Astrocyte (in vitro differentiated cells and primary cell): ENCODE results near the gene C1S. TPM values are rescaled to one million over a fixed set of nuclear protein-coding genes. Genes with fewer than 3 reads are reported as not detected.

ENCODE experiments used
- DNase-seq: peaks from one replicate; pipeline ENCODE4 v3.0.0-alpha.2; 2010; ENCODE audit warnings: low read depth
- FAIRE-seq: peaks from 2 replicates; lab custom pipeline; 2011; peaks lifted over from hg19 to GRCh38; lab: Jason Lieb, UNC
- H2AFZ ChIP-seq: 2 replicates; pipeline ENCODE4 v1.6.0; 2012; ENCODE audit warnings: low read depth, low read length, inconsistent platforms
- H3K27ac ChIP-seq: 2 replicates; pipeline ENCODE4 v1.5.1; 2011; ENCODE audit warnings: low read depth, low read length, inconsistent platforms
- H3K27me3 ChIP-seq: 2 replicates; pipeline ENCODE4 v1.6.0; 2011; ENCODE audit warnings: low read length, inconsistent platforms; ENCODE audit not compliant: insufficient read depth
- H3K36me3 ChIP-seq: 2 replicates; pipeline ENCODE4 v1.5.1; 2011; ENCODE audit warnings: low read length, inconsistent platforms; ENCODE audit not compliant: insufficient read depth
- H3K4me1 ChIP-seq: 2 replicates; pipeline ENCODE4 v1.5.1; 2011; ENCODE audit warnings: low read length, inconsistent platforms; ENCODE audit not compliant: insufficient read depth
- H3K4me2 ChIP-seq: 2 replicates; pipeline ENCODE4 v1.6.0; 2012; ENCODE audit warnings: low read length, inconsistent platforms
- H3K4me3 ChIP-seq: 2 replicates; pipeline ENCODE4 v1.5.1; 2011; ENCODE audit warnings: low read depth, mild to moderate bottlenecking, low read length, inconsistent platforms; ENCODE audit not compliant: insufficient read depth
- H3K79me2 ChIP-seq: 2 replicates; pipeline ENCODE4 v1.6.0; 2012; ENCODE audit warnings: mild to moderate bottlenecking, low read length, inconsistent platforms; ENCODE audit not compliant: insufficient read depth
- H3K9ac ChIP-seq: 2 replicates; pipeline ENCODE4 v1.6.0; 2012; ENCODE audit warnings: mild to moderate bottlenecking, low read length, inconsistent platforms
- H3K9me3 ChIP-seq: 2 replicates; pipeline ENCODE4 v1.5.1; 2012; ENCODE audit warnings: low read depth, mild to moderate bottlenecking, low read length, inconsistent platforms; ENCODE audit not compliant: insufficient read depth
- H4K20me1 ChIP-seq: 2 replicates; pipeline ENCODE4 v1.6.0; 2012; ENCODE audit warnings: low read length, inconsistent platforms; ENCODE audit not compliant: insufficient read depth
- H3K27ac Mint-ChIP-seq: one replicate; pipeline ENCODE4 v1.8.0; 2021; ENCODE audit warnings: mild to moderate bottlenecking, mixed read lengths; ENCODE audit not compliant: unreplicated experiment
- H3K27me3 Mint-ChIP-seq: one replicate; pipeline ENCODE4 v1.8.0; 2021; ENCODE audit warnings: low read depth, mixed read lengths; ENCODE audit not compliant: unreplicated experiment
- H3K36me3 Mint-ChIP-seq: one replicate; pipeline ENCODE4 v1.8.0; 2021; ENCODE audit warnings: low read depth, mixed read lengths; ENCODE audit not compliant: unreplicated experiment
- H3K4me1 Mint-ChIP-seq: one replicate; pipeline ENCODE4 v1.8.0; 2021; ENCODE audit warnings: low read depth, mixed read lengths; ENCODE audit not compliant: unreplicated experiment
- H3K4me3 Mint-ChIP-seq: one replicate; pipeline ENCODE4 v1.8.0; 2021; ENCODE audit warnings: mild to moderate bottlenecking, moderate library complexity, mixed read lengths; ENCODE audit not compliant: unreplicated experiment
- H3K9me3 Mint-ChIP-seq: one replicate; pipeline ENCODE4 v1.8.0; 2021; ENCODE audit warnings: mild to moderate bottlenecking, mixed read lengths; ENCODE audit not compliant: unreplicated experiment
- CTCF ChIP-seq: IDR thresholded peaks from 2 replicates; pipeline ENCODE4 v1.5.1; 2011; ENCODE audit warnings: low read depth, mild to moderate bottlenecking, inconsistent platforms, low read length, moderate library complexity; ENCODE audit not compliant: insufficient read depth
- EZH2 ChIP-seq: IDR thresholded peaks from 2 replicates; pipeline ENCODE4 v1.6.1; 2012; ENCODE audit warnings: mild to moderate bottlenecking, low read length, inconsistent platforms; ENCODE audit not compliant: insufficient read depth
- total RNA-seq: library from RNA; stranded (reverse); gene quantifications from 2 replicates; pipeline ENCODE4 v1.2.1, GENCODE V29; 2021

Gene C1S
- total RNA-seq, 1 donor from 2014 or later: 5.2 TPM

DNA sequence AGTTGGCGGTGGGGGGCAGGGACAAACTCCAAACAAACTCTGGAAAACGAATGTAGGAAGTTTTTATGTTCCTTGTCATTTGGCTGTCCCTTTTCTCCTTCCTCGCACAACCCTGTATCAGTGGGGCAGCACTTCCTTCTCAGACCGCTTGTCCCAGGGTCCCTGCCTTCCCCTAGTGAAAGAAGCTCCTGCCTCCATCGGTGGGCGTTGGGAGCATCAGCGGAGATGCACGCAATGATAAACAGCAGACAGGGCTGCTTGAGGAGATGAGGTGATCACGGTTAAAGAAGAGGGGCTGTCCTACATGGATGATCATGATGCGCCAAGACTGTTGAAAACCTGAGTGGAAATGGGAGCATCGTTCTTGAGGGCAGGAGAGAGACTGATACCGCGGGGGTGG, 620 bp downstream of the C1S start:
- no peaks in the 10 kb centered on the region for H3K79me2 ChIP-seq
- no peak overlapping the region for H3K27ac ChIP-seq
- Mint-ChIP-seq H3K27me3 (peaks cover 32% of the 10 kb centered on the region), H3K4me3 (no peak overlapping the region), H3K9me3 (no peaks in the 10 kb centered on the region), H3K27ac (peak overlapping the region; percentile 30), H3K4me1 (peaks cover 8% of the 10 kb centered on the region), H3K36me3 (no peaks in the 10 kb centered on the region)
- H3K4me3 ChIP-seq: no peak overlapping the region
- H3K9ac ChIP-seq: no peak overlapping the region
- DNase-seq (no peak), FAIRE-seq (no peak)
- H3K4me2 ChIP-seq: no peak overlapping the region
- H3K4me1 ChIP-seq: peaks cover 5% of the 10 kb centered on the region
- H3K27me3 ChIP-seq: peaks cover 19% of the 10 kb centered on the region
- no peaks in the 10 kb centered on the region for H3K9me3 ChIP-seq
- H3K36me3 ChIP-seq: no peaks in the 10 kb centered on the region
- no peak for TF ChIP-seq CTCF
- TF ChIP-seq EZH2: no peak
- no peaks in the 10 kb centered on the region for H4K20me1 ChIP-seq
- no peak overlapping the region for H2AFZ ChIP-seq

DNA sequence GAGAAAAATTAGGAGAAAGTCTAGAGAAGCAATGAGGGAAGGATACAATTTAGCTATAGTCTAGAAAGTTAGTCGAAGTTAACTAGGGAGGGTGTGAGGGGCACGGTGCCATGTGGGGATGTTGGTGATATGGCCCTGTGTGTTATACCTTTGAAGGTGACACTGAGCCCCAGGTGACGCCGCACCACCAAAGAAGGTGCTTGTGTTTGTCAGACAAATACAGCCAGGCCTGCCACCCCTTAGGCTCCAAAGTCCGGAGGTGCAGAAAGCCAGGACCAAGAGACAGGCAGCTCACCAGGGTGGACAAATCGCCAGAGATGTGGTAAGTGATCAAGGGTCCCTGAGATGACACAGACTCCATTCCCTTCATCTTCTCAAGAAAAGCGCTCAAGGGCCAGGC, 1.1 kb downstream of the C1S start:
- Histone ChIP-seq H3K27me3 (peaks cover 20% of the 10 kb centered on the region), H3K4me2 (no peak overlapping the region), H3K79me2 (no peaks in the 10 kb centered on the region), H3K9me3 (no peaks in the 10 kb centered on the region), H3K9ac (no peak overlapping the region), H3K27ac (no peak overlapping the region), H4K20me1 (no peaks in the 10 kb centered on the region), H3K4me1 (peaks cover 5% of the 10 kb centered on the region), H3K36me3 (no peaks in the 10 kb centered on the region), H2AFZ (no peak overlapping the region), H3K4me3 (no peak overlapping the region)
- Mint-ChIP-seq H3K27ac (no peak overlapping the region), H3K4me1 (peaks cover 8% of the 10 kb centered on the region), H3K36me3 (no peaks in the 10 kb centered on the region), H3K4me3 (no peak overlapping the region), H3K9me3 (peaks cover under 1% of the 10 kb centered on the region), H3K27me3 (peaks cover 33% of the 10 kb centered on the region)
- TF ChIP-seq CTCF (no peak), EZH2 (no peak)
- DNase-seq (no peak), FAIRE-seq (no peak)

- no peak overlapping the region for H3K4me3 ChIP-seq
- no peaks in the 10 kb centered on the region for H3K79me2 ChIP-seq
- H4K20me1 ChIP-seq: no peaks in the 10 kb centered on the region
- peaks cover 16% of the 10 kb centered on the region for H3K4me1 Mint-ChIP-seq
- H3K27me3 Mint-ChIP-seq: peaks cover 46% of the 10 kb centered on the region
- no peak overlapping the region for H3K4me2 ChIP-seq
- H3K9me3 Mint-ChIP-seq: peaks cover 2% of the 10 kb centered on the region
- FAIRE-seq (no peak), DNase-seq (no peak)
- H3K9ac ChIP-seq: no peak overlapping the region
- H3K36me3 Mint-ChIP-seq: no peaks in the 10 kb centered on the region
- no peak overlapping the region for H2AFZ ChIP-seq
- H3K27ac Mint-ChIP-seq: no peak overlapping the region
- H3K9me3 ChIP-seq: no peaks in the 10 kb centered on the region
- no peak overlapping the region for H3K27ac ChIP-seq
- no peak overlapping the region for H3K4me3 Mint-ChIP-seq
- TF ChIP-seq CTCF: no peak
- no peak for TF ChIP-seq EZH2
- peaks cover 20% of the 10 kb centered on the region for H3K27me3 ChIP-seq
- H3K4me1 ChIP-seq: peaks cover 5% of the 10 kb centered on the region
- no peaks in the 10 kb centered on the region for H3K36me3 ChIP-seq
Measured at GRCh38 chr12:7064516-7064915, 4.0 kb downstream of the C1S start.
